AG04450 (cell line): Measurements from ENCODE around the gene SRGAP3. TPM values are rescaled to one million over a fixed set of nuclear protein-coding genes. Genes with fewer than 3 reads are reported as not detected.

Experiments used
- CTCF ChIA-PET: fragments of 300-600, 350-600 bp; formaldehyde crosslinking; extraction: SDS; loops from one replicate; lab custom pipeline; 2022; ENCODE audit warnings: antibody characterized with exemption, inconsistent platforms; lab: Charles Lee
- POLR2A ChIA-PET: fragments of 350-600 bp; formaldehyde crosslinking; extraction: SDS; loops from one replicate; lab custom pipeline; 2021; ENCODE audit warnings: antibody characterized with exemption, inconsistent platforms; lab: Yijun Ruan, JAX
- DNase-seq: peaks from one replicate; pipeline ENCODE4 v3.0.0-alpha.2; 2011; ENCODE audit warnings: low read depth, low spot score
- H3K27ac ChIP-seq: one replicate; pipeline ENCODE4 v1.5.1; 2012; ENCODE audit warnings: low read depth, low read length, control low read depth
- H3K27me3 ChIP-seq: one replicate; pipeline ENCODE4 v1.6.0; 2012; ENCODE audit warnings: low read length; ENCODE audit not compliant: control insufficient read depth, insufficient read depth
- H3K4me3 ChIP-seq: 2 replicates; pipeline ENCODE4 v1.5.1; 2011; ENCODE audit warnings: mild to moderate bottlenecking, low read depth, low read length, control low read depth
- H3K9me3 ChIP-seq: 2 replicates; pipeline ENCODE4 v1.5.1; 2012; ENCODE audit warnings: low read length; ENCODE audit not compliant: control insufficient read depth, insufficient read depth
- polyA plus RNA-seq: library from polyadenylated mRNA; depleted of rRNA; stranded (reverse); fragments of >200 nt; gene quantifications from 2 replicates; pipeline ENCODE4 v1.2.3, GENCODE V29; 2011
- TF ChIP-seq, protein P1 (sequence below): IDR thresholded peaks from 2 replicates; pipeline ENCODE4 v1.5.1; 2011; ENCODE audit warnings: low read depth, low read length, control low read depth, inconsistent platforms

Gene SRGAP3
- polyA plus RNA-seq, 1 experiment: 0.61 TPM

DNA sequence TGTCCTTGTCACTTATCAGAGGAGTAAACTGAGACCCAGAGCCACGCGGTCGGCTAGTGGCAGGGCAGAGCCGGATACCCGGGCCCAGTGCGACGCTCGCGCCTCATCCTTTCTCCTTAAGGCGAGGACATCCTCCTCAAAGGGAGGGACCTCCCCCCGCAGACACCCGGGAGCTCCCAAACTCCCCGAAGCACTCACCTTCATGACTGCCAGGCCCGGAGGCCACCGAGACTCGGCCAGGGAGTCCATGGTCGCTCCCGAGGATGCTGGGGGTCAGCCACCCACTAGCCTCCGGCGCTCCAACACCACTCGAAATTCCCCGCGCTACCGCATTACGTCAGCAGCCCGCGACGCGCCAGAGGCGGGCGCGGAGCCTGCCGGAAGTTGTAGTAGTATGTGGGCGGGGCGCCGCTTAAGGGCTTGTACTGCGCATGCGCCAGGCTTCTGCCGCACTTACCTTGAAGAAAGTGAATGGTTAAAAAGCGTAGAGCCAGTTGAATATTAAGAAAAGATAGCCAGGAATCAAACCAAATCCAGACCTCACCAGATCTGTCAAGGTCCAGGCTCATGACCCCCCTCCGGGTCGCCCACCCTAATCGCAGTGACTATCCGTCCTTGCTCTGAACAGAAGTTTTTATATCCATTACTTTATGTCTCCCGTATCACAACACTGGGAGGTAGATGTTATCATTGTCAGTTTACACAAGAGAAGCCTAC, 286.2 kb downstream of the SRGAP3 start, which contains the start of gene RAD18:
Gene RAD18 (minus strand): TSS at position 336 of the 717 bp plus-strand sequence. CDS start 87 bp downstream, at position 249.
- POLR2A ChIA-PET: no interaction called here
- CTCF ChIA-PET: interaction anchor here (0.5 to 4.8 kb wide), 3 partner anchors 194 to 1234 kb away, joined by 3 to 43 read pairs (median 9); partner anchors contain the start of gene OXTR

DNA sequence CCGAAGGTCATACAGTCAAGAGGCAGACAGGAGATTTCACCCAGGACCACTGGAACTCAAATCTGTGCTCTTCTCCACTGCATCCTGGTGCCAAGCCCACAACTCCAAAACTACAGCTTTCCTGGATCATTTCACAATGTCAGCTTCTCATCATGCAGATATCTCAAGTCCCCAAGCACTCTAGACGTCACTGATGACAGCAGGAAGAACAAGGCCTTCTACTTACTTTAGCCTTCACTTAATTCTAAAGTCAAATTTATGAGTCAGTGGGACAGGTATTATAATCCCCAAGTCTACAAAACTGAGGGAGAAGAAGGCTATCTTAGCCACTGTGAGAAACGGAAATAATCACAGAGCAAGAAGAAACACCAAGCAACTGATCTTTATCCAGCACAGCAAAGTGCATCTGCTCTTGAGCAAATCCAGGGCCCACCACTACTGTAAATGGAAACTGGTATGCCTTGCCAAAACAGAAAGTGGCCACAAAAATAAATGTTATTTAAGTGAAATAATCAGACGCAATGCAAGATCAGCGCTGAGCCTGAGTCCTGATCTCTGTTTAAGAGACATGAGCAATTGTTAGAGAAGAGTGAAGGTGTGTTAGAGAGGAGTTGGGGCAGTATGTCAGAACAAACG, 287.1 kb downstream of the SRGAP3 start:
- no peak for DNase-seq
- CTCF ChIA-PET: interaction anchor here (0.6 to 4.8 kb wide), 2 partner anchors 14 to 193 kb away, joined by 3 to 43 read pairs; partner anchors contain the start of gene OXTR
- Histone ChIP-seq H3K9me3 (no peaks in the 10 kb centered on the region; the same call in 1 of the 2 replicates), H3K27ac (peak overlapping the region; percentile 22), H3K27me3 (no peaks in the 10 kb centered on the region), H3K4me3 (peak overlapping the region; percentile 87)
- TF ChIP-seq, protein P1, sequence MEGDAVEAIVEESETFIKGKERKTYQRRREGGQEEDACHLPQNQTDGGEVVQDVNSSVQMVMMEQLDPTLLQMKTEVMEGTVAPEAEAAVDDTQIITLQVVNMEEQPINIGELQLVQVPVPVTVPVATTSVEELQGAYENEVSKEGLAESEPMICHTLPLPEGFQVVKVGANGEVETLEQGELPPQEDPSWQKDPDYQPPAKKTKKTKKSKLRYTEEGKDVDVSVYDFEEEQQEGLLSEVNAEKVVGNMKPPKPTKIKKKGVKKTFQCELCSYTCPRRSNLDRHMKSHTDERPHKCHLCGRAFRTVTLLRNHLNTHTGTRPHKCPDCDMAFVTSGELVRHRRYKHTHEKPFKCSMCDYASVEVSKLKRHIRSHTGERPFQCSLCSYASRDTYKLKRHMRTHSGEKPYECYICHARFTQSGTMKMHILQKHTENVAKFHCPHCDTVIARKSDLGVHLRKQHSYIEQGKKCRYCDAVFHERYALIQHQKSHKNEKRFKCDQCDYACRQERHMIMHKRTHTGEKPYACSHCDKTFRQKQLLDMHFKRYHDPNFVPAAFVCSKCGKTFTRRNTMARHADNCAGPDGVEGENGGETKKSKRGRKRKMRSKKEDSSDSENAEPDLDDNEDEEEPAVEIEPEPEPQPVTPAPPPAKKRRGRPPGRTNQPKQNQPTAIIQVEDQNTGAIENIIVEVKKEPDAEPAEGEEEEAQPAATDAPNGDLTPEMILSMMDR: no peak
- POLR2A ChIA-PET: no interaction called here

More for the DNA sequence above, 286.2 kb downstream of the SRGAP3 start, which contains the start of gene RAD18:
- TF ChIP-seq, protein P1: no peak
- H3K27me3 ChIP-seq: no peaks in the 10 kb centered on the region
- H3K27ac ChIP-seq: peak within 1 kb of the TSS; percentile 55
- no peaks in the 10 kb centered on the region; the same call in 1 of the 2 replicates for H3K9me3 ChIP-seq
- peak within 1 kb of the TSS; percentile 87 for H3K4me3 ChIP-seq
- DNase-seq: peak; percentile 79

DNA sequence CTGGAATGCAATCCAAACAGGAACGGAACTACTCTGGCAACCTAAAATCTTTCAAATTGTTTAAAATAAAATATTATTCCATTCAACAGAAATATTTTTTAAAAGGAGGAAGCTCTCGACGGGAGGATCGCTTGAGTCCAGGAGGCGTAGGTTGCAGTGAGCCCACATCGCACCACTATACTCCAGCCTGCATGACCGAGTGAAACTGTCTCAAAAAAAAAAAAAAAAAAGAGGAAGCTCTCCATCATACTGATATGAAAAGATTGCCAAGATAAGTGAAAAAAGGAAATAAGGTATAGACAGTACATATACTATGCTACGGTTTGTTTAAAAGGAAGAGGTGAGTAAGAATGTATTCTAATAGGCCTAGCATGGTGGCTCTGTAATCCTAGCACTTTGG, 289.8 kb downstream of the SRGAP3 start:
- TF ChIP-seq, protein P1: no peak
- no peak for DNase-seq
- POLR2A ChIA-PET: no interaction called here
- Histone ChIP-seq H3K27ac (no peak overlapping the region), H3K27me3 (no peaks in the 10 kb centered on the region), H3K9me3 (no peaks in the 10 kb centered on the region; the same call in 1 of the 2 replicates), H3K4me3 (no peak overlapping the region)
- CTCF ChIA-PET: interaction anchor here (1.0 to 2.8 kb wide), 2 partner anchors 20 to 190 kb away, joined by 4 to 23 read pairs; partner anchors contain the start of gene OXTR

DNA sequence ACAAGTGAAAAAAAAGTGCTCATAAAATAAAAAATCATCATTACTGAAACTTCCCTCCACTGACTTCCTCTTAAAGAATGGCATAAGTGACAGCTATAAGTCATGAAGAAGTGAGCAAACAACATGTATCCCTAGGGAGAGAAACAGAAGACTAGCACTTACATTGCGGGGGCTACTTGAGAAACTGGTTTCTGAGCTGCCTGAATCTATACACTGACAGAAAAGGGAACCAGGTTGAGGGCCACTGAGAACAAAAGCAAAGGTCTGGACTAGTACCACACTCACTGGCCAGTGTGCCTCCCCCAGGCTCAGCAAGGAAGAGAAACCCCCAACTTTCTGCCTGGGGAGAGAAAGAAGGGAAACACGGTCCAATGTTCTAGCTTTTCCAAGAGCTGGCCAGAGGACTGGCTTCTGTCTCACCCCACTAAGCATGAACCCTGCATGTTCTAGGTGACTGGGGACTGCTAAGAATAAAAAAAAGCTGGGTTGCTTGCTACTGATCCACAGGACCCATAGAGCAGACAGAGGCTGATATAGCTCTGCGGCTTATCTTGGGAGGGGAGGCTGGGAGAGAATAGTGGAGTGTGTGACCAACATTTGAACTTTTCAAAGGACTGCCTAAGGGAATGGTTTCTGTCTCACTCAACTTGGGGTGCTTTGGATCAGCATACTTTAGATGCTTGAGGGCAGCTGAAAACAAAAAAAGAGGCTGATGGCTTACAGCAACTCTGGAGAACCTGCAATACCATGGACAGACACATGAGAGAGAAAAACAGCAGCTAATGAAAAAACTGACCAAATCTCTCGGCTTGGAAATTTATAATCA, 294.3 kb downstream of the SRGAP3 start:
- no peaks in the 10 kb centered on the region for H3K27me3 ChIP-seq
- CTCF ChIA-PET: interaction anchor here (0.6 to 2.0 kb wide), 8 partner anchors 13 to 186 kb away, joined by 3 to 10 read pairs (median 3); partner anchors contain the start of gene OXTR
- no peak overlapping the region for H3K4me3 ChIP-seq
- TF ChIP-seq, protein P1: peak; percentile 35; the same call in 1 of the 2 replicates
- H3K27ac ChIP-seq: no peak overlapping the region
- H3K9me3 ChIP-seq: no peaks in the 10 kb centered on the region
- no peak for DNase-seq
- POLR2A ChIA-PET: no interaction called here
